ENCODE measurements around the gene NMD3. TPM values are rescaled to one million over a fixed set of nuclear protein-coding genes. Genes with fewer than 3 reads are reported as not detected.

Gene NMD3
- total and polyA plus RNA-seq, 2 of the 13 experiments (the other 11 are each of a cell fraction or from before 2014, with no cell fraction given) = 44.2 to 55.2 TPM

DNA sequence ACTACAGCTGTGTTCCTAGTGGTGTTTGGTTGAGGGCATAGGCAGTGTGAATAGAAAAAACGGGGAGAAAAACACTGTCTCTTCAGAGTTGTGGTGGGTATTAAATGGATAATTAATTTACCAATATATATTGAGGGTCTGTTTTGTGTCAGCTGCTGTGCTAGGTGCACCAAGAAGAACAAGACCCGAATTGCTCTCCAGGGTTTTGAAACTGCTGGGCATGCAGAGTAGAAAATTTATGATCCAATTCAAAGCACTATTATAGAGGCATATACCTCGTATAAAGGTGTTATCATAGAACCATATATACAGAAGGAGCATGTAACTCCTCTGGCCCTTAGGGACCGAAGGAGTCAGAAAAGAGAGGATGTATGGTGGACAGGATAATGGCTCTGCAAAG is 1.6 kb upstream of the NMD3 start:
- intact Hi-C loops (cut with micrococcal nuclease; ENCODE audit: unreplicated experiment) (no loop called here), in situ Hi-C loops (cut with HindIII; ENCODE audit: extremely low pct_ligation_motif_present, low pct_unique_long_range_greater_than_20kb) (no loop called here)
- FAIRE-seq (no peak), ATAC-seq (no peak), DNase-seq (ENCODE audit: low spot score) (no peak)
- no peak overlapping the region for H3K4me2 ChIP-seq (ENCODE audit: low read depth, low read length)
- WGBS (ENCODE audit: low lambda C conversion rate) = 69% methylated on average over 4 of the region's 4 CpGs
- CTCF ChIA-PET (ENCODE audit: low intra/inter-chr PET ratio, low total read pairs) = no interaction called here
- H3K27me3 ChIP-seq (ENCODE audit: control insufficient read depth in 1 of 2, insufficient read depth in 2 of 2, low read length in 2 of 2) = no peaks in the 10 kb centered on the region; a peak in 2 of 5 replicates
- H3K9ac ChIP-seq (ENCODE audit: insufficient read depth, low read depth, low read length) = no peak overlapping the region
- H3K79me2 ChIP-seq (ENCODE audit: insufficient read depth, low read length) = peaks cover 31% of the 10 kb centered on the region
- peaks cover 19% of the 10 kb centered on the region for H4K20me1 ChIP-seq (ENCODE audit: insufficient read depth, low read length)
- no peak overlapping the region for H3K27ac ChIP-seq (ENCODE audit: extremely low read length, insufficient read depth, low read length)
- H3K4me1 ChIP-seq (ENCODE audit: insufficient read depth, low read length) = peaks cover 41% of the 10 kb centered on the region
- H3K4me3 ChIP-seq (replicated peaks in 1 of 3; ENCODE audit: insufficient read depth in 1 of 3, low read depth in 2 of 3, low read length in 3 of 3) = no peak overlapping the region
- BruUV-seq (replicated peaks) = no TSS peak
- POLR2A ChIA-PET = no interaction called here
- H3K9me3 ChIP-seq (ENCODE audit: low read length) = no peaks in the 10 kb centered on the region; the same call in 1 of the 2 replicates
- H2AFZ ChIP-seq (ENCODE audit: low read length) = no peak overlapping the region
- TF ChIP-seq, protein P1, sequence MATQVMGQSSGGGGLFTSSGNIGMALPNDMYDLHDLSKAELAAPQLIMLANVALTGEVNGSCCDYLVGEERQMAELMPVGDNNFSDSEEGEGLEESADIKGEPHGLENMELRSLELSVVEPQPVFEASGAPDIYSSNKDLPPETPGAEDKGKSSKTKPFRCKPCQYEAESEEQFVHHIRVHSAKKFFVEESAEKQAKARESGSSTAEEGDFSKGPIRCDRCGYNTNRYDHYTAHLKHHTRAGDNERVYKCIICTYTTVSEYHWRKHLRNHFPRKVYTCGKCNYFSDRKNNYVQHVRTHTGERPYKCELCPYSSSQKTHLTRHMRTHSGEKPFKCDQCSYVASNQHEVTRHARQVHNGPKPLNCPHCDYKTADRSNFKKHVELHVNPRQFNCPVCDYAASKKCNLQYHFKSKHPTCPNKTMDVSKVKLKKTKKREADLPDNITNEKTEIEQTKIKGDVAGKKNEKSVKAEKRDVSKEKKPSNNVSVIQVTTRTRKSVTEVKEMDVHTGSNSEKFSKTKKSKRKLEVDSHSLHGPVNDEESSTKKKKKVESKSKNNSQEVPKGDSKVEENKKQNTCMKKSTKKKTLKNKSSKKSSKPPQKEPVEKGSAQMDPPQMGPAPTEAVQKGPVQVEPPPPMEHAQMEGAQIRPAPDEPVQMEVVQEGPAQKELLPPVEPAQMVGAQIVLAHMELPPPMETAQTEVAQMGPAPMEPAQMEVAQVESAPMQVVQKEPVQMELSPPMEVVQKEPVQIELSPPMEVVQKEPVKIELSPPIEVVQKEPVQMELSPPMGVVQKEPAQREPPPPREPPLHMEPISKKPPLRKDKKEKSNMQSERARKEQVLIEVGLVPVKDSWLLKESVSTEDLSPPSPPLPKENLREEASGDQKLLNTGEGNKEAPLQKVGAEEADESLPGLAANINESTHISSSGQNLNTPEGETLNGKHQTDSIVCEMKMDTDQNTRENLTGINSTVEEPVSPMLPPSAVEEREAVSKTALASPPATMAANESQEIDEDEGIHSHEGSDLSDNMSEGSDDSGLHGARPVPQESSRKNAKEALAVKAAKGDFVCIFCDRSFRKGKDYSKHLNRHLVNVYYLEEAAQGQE (IDR thresholded peaks at IDR 0.05; ENCODE audit: borderline replicate concordance in 1 of 2, low read depth in 1 of 2, low read length in 2 of 2) = peak in 1 of 2 experiments; percentile 50; a peak in 1 of 4 replicates
- TF ChIP-seq EEA1 (CRISPR knock-in tag; IDR thresholded peaks at IDR 0.05; ENCODE audit: borderline replicate concordance) (no peak), ZNF33A (CRISPR knock-in tag; IDR thresholded peaks at IDR 0.05; ENCODE audit: borderline replicate concordance) (no peak)
- TF ChIP-seq, protein P2, sequence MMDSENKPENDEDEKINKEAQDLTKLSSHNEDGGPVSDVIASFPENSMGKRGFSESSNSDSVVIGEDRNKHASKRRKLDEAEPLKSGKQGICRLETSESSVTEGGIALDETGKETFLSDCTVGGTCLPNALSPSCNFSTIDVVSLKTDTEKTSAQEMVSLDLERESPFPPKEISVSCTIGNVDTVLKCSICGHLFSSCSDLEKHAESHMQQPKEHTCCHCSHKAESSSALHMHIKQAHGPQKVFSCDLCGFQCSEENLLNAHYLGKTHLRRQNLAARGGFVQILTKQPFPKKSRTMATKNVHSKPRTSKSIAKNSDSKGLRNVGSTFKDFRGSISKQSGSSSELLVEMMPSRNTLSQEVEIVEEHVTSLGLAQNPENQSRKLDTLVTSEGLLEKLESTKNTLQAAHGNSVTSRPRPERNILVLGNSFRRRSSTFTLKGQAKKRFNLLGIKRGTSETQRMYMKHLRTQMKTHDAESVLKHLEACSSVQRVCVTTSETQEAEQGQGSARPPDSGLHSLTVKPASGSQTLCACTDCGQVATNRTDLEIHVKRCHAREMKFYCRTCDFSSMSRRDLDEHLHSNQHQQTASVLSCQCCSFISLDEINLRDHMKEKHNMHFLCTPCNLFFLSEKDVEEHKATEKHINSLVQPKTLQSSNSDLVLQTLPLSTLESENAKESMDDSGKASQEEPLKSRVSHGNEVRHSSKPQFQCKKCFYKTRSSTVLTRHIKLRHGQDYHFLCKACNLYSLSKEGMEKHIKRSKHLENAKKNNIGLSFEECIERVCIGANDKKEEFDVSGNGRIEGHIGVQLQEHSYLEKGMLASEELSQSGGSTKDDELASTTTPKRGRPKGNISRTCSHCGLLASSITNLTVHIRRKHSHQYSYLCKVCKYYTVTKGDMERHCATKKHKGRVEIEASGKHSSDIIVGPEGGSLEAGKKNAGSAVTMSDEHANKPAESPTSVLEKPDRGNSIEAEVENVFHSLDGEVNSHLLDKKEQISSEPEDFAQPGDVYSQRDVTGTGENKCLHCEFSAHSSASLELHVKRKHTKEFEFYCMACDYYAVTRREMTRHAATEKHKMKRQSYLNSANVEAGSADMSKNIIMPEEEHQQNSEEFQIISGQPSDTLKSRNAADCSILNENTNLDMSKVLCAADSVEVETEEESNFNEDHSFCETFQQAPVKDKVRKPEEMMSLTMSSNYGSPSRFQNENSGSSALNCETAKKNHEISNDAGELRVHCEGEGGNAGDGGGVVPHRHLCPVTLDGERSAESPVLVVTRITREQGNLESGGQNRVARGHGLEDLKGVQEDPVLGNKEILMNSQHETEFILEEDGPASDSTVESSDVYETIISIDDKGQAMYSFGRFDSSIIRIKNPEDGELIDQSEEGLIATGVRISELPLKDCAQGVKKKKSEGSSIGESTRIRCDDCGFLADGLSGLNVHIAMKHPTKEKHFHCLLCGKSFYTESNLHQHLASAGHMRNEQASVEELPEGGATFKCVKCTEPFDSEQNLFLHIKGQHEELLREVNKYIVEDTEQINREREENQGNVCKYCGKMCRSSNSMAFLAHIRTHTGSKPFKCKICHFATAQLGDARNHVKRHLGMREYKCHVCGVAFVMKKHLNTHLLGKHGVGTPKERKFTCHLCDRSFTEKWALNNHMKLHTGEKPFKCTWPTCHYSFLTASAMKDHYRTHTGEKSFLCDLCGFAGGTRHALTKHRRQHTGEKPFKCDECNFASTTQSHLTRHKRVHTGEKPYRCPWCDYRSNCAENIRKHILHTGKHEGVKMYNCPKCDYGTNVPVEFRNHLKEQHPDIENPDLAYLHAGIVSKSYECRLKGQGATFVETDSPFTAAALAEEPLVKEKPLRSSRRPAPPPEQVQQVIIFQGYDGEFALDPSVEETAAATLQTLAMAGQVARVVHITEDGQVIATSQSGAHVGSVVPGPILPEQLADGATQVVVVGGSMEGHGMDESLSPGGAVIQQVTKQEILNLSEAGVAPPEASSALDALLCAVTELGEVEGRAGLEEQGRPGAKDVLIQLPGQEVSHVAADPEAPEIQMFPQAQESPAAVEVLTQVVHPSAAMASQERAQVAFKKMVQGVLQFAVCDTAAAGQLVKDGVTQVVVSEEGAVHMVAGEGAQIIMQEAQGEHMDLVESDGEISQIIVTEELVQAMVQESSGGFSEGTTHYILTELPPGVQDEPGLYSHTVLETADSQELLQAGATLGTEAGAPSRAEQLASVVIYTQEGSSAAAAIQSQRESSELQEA (CRISPR knock-in tag; IDR thresholded peaks at IDR 0.05; ENCODE audit: not compliant biosample characterization) = no peak
- no peaks in the 10 kb centered on the region; a peak in 1 of 5 replicates for H3K36me3 ChIP-seq (replicated peaks in 1 of 2; ENCODE audit: control insufficient read depth in 1 of 2, insufficient read depth in 2 of 2, low read length in 2 of 2)
